Testis (tissue), 2 donors: ENCODE data around the gene KRTAP5-6.

ENCODE experiments used
- POLR2A ChIP-seq: fragments of 450-650 bp; IDR thresholded peaks from one replicate; pipeline ENCODE4 v1.6.1; 2017; ENCODE audit warnings: antibody characterized with exemption, mild to moderate bottlenecking, moderate library complexity
- TF ChIP-seq, protein P1 (sequence below), 3 experiments: fragments of 450-650 bp in 2 of 3; fragments of 200-600 bp in 1 of 3; sonication (generic) in 1 of 3; IDR thresholded peaks; one replicate each; pipeline ENCODE4 v1.5.1; 2016 to 2019; ENCODE audit warnings: antibody characterized with exemption in 3 of 3, mild to moderate bottlenecking in 2 of 3, moderate library complexity in 1 of 3

DNA sequence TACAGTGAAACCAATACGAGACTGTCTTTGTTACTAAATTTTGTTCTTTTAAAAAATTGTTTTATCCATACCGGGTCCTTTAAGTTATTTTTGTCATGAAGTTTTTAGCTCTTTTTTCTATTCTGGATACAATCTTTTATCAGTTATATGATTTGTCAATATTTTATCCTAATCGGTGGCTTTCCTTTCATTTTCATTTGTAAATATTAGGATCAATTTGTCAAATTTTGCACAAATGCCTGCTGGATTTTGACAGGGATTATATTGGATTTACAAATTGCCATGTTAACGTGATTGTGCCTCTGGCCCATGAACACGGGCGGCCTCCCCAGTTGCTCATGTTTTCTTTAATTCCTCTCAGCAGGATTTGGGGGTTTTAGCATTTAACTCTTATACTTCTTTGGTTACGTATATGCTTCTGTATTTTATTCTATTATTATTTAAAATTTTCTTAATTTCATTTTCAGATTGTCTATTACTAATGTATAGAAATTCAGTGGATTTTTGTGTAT lies 20.7 kb upstream of the KRTAP5-6 start:
- TF ChIP-seq, protein P1, sequence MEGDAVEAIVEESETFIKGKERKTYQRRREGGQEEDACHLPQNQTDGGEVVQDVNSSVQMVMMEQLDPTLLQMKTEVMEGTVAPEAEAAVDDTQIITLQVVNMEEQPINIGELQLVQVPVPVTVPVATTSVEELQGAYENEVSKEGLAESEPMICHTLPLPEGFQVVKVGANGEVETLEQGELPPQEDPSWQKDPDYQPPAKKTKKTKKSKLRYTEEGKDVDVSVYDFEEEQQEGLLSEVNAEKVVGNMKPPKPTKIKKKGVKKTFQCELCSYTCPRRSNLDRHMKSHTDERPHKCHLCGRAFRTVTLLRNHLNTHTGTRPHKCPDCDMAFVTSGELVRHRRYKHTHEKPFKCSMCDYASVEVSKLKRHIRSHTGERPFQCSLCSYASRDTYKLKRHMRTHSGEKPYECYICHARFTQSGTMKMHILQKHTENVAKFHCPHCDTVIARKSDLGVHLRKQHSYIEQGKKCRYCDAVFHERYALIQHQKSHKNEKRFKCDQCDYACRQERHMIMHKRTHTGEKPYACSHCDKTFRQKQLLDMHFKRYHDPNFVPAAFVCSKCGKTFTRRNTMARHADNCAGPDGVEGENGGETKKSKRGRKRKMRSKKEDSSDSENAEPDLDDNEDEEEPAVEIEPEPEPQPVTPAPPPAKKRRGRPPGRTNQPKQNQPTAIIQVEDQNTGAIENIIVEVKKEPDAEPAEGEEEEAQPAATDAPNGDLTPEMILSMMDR (IDR thresholded peaks at IDR 0.05): no peak
- TF ChIP-seq POLR2A: no peak
